ENCODE results near the gene MIGA2.
"Not testable (repeated sequence)": the region's sequence is repeated elsewhere in the genome, so short reads cannot be mapped to it uniquely, and the experiment has no call there.

Gene MIGA2, protein sequence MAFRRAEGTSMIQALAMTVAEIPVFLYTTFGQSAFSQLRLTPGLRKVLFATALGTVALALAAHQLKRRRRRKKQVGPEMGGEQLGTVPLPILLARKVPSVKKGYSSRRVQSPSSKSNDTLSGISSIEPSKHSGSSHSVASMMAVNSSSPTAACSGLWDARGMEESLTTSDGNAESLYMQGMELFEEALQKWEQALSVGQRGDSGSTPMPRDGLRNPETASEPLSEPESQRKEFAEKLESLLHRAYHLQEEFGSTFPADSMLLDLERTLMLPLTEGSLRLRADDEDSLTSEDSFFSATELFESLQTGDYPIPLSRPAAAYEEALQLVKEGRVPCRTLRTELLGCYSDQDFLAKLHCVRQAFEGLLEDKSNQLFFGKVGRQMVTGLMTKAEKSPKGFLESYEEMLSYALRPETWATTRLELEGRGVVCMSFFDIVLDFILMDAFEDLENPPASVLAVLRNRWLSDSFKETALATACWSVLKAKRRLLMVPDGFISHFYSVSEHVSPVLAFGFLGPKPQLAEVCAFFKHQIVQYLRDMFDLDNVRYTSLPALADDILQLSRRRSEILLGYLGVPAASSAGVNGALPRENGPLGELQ

DNA sequence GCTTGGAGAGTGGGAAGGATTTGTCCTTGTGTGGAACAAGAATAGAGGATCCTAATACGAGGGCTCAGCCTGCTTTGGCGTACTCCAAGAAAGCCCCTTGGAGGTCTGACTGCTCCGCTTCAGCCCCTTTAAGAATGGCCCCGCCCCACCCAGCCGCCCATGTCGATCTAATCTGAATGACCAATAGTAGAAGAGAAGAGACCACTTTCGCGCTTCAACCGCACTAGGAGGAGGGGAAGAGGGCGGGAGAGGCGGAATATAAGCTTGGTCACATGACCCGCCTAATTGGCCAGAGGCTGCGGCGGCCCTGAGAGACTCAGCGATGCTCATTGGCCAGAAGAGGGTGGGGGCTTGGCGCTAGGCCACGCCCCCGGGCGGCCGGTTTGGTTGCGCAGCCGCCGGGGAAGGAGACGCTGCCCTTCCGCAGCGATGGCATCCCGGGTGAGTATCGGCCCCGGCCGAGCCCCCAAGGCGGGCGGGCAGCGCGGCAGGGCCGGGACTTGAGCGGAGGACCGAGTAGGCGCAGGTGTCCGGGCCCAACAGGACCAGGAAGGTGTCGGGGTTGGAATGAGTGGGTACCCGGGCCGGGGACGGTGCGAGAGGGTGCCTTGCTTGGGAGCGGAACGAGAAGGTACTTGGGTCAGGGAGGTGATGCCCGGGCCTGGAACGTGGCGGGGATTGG, at the start of gene MIGA2:
Gene MIGA2, plus strand, starts transcription at position 386 of the 682 bp plus-strand sequence. CDS start 3,969 bp downstream, outside the sequence.
- peak; percentile 98 to 100 for DNase-seq

GRCh38 chr9:128986671-128987070, 49.8 kb upstream of the MIGA2 start:
- DNase-seq: no peak

DNA sequence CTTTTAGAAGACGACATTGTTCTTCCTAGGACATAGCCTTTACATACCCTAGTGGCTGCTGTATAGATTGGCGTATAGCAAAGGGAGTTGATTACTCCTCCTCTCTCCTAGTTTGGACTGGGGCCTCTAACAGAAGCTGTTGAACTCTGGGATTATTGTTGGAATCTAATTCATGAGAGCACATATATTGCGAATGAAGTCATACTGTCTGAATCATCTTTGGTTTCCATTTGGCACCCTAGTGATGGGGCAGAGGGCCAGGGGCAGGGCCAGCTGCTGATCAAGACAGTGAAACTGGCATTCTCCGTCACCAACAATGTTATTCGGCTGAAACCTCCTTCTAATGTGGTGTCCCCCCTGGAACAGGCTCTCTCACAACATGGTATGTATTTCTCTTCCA, 48.6 kb upstream of the MIGA2 start:
- peak in 1 of 2 experiments; percentile 30 for DNase-seq

- DNase-seq: peak in 1 of 2 experiments; percentile 19
Measured at GRCh38 chr9:128992995-128993394, 43.4 kb upstream of the MIGA2 start.

DNA sequence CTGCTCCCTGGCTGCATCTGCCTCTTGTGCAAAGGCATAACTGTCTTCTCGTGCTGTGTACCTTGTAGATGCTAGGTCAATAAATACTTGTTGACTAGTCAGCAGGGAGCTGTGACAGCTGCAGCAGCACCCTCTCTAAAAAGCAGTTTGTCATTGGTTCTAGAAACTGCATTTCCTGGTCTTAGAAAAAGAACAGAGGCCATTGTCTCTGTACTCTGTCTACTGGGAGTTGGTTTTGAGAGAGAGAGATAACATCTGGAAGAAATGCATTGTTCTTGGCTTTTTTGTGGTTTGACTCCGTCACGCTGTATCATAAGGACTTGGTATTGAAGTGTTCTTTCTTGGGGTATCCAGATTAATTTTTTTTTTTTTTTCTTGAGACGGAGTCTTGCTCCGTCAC, 40.6 kb upstream of the MIGA2 start:
- no peak for DNase-seq

- no peak for DNase-seq
Measured at GRCh38 chr9:128998462-128998861, 38.0 kb upstream of the MIGA2 start.

GRCh38 chr9:128999581-129000206, 36.7 kb upstream of the MIGA2 start:
- DNase-seq: no peak

- DNase-seq: no peak
Measured at GRCh38 chr9:129001504-129002325, 34.7 kb upstream of the MIGA2 start.

GRCh38 chr9:129002992-129003391, 33.4 kb upstream of the MIGA2 start:
- no peak for DNase-seq

- not testable (repeated sequence) for DNase-seq
Measured at GRCh38 chr9:129004173-129004572, 32.3 kb upstream of the MIGA2 start.

DNA sequence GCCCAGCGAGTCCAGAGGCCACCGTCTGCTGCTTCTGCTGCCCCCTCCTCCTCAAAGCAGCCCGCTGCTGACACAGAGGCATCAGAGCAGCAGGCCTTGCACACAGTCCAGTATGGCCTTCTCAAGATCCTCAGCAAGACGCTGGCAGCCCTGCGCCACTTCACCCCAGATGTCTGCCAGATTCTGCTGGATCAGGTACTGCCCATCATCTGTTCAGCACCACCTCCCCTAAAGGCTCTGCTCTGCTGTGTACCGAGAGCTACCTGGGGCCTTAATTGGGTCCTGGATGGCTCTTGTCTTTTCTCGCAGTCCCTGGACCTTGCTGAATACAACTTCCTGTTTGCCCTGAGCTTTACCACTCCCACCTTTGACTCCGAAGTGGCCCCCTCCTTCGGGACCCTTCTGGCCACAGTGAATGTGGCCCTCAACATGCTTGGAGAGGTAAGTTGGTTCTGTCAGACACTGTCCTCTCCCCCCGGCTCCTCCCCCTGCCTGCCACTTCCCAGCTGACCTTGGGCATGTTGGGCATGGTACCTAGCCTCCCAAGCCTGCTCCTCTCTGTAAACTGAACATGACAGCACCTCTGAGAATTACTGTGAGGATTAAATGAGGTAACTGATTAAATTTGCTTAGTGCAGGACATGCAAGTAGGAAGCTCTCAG, 31.0 kb upstream of the MIGA2 start:
- DNase-seq: no peak

DNA sequence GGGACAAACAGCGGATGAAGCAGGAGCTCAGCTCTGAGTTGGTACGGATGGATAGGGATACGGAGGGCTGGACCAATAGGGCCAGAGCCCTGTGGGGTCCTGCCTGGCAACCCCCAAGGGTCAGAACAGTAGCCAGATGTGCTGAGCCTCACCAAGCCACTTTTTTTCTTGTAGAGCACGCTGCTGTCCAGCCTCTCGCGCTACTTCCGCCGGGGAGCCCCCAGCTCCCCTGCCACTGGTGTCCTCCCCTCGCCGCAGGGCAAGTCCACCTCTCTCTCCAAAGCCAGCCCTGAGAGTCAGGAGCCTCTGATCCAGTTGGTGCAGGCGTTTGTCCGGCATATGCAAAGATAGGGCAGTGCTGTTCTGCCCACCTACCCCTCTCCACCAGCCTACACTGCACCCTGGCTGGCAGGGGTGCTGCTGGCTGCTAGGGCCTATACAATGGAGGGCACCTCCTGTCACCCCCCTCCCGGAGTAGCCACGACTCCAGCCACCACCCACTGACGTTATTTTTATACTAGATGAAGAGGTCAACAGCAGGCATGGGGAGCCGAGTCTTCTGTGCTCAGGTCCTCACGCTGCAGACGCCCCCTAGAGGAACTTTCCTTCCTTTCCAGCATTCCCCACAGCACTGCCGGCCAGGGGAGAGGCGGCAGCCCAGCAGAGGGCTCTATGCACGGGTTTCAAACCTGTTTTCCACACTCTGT, 29.9 kb upstream of the MIGA2 start:
- DNase-seq: peak; percentile 41 to 83

- DNase-seq: no peak
Measured at GRCh38 chr9:129007035-129007765, 29.2 kb upstream of the MIGA2 start.

- DNase-seq: no peak
Measured at GRCh38 chr9:129007766-129008468, 28.5 kb upstream of the MIGA2 start.

DNA sequence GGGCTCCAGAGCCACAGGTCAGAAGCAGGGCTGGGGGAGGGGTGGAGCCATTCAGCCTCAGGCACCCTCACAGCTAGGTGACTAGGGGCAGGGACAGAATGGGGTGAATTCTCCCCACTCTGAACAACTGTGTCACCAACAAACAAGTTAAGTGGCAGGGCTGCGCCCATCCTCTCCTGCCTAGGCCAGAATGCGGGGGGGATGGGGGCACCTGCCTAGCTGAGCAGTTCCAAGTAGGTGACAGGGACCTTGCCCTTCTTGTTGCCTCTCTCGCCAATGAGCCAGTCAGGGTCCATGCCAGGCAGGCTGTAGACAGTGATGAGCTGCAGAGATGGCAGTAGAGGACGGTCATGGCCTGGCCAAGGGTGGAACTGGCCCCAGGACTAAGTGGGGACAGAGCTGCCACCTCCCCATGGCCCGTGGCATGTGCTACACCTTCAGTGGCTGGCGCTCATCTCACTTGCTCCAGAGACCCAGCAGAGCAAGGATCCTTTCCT, 27.9 kb upstream of the MIGA2 start:
- DNase-seq: no peak

GRCh38 chr9:129008986-129009583, 27.3 kb upstream of the MIGA2 start:
- DNase-seq: no peak

GRCh38 chr9:129009584-129010141, 26.8 kb upstream of the MIGA2 start:
- no peak for DNase-seq

- DNase-seq: no peak
Measured at GRCh38 chr9:129010267-129010975, 26.0 kb upstream of the MIGA2 start.

All from SW 1271 (cell line).